ENCODE results near the gene GNAO1.

The GNAO1 gene

DNA sequence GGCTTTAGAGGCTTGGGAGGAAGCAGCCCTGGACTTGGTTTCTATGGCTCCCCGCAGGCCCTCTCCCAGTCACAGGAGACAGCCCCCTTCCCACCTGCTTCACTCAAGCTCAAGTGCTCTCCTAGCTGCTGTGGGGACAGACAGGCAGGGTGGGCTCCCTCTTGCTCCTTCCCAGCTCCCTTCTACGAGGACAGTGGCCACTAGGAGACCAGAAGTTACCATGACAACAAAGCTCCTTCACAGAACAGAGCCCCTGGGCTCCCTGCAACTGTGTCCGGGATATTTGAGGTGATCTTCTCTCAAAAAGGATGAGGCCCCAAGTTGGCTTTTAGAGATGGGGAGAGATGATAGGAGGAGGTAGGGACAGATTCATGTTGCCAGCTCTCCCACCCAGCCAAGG lies 117.7 kb downstream of the GNAO1 start:
- no peak overlapping the region for H3K27ac Mint-ChIP-seq
- no peaks in the 10 kb centered on the region for H3K9me3 Mint-ChIP-seq (ENCODE audit: low read depth)
- no peak overlapping the region for H3K4me3 Mint-ChIP-seq
- H3K27me3 Mint-ChIP-seq = peaks cover 2% of the 10 kb centered on the region
- H3K36me3 Mint-ChIP-seq = no peaks in the 10 kb centered on the region
- H3K4me1 Mint-ChIP-seq (ENCODE audit: low read depth) = peaks cover 2% of the 10 kb centered on the region

DNA sequence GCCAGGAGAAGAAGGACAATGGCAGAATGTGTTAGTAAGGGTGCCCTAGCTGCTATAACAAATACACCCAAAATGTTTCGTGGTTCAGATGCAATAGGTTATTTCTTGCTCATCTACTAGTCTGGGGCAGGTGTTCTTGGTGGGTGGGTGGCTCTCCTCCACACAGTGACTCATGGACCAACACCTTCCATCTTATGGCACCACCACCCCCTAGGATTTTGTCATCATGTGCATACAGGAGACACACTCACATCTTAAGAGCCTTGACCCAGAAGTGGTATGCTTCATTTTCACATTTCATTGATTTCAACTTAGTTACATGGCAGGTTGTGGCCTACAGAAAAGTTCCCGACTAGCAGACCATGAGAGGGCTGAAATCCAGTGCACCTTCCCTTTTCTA lies 119.4 kb downstream of the GNAO1 start:
- H3K9me3 Mint-ChIP-seq (ENCODE audit: low read depth) = no peaks in the 10 kb centered on the region
- no peak overlapping the region for H3K27ac Mint-ChIP-seq
- no peaks in the 10 kb centered on the region for H3K36me3 Mint-ChIP-seq
- no peak overlapping the region for H3K4me3 Mint-ChIP-seq
- H3K4me1 Mint-ChIP-seq (ENCODE audit: low read depth) = peaks cover 2% of the 10 kb centered on the region
- H3K27me3 Mint-ChIP-seq = no peaks in the 10 kb centered on the region

DNA sequence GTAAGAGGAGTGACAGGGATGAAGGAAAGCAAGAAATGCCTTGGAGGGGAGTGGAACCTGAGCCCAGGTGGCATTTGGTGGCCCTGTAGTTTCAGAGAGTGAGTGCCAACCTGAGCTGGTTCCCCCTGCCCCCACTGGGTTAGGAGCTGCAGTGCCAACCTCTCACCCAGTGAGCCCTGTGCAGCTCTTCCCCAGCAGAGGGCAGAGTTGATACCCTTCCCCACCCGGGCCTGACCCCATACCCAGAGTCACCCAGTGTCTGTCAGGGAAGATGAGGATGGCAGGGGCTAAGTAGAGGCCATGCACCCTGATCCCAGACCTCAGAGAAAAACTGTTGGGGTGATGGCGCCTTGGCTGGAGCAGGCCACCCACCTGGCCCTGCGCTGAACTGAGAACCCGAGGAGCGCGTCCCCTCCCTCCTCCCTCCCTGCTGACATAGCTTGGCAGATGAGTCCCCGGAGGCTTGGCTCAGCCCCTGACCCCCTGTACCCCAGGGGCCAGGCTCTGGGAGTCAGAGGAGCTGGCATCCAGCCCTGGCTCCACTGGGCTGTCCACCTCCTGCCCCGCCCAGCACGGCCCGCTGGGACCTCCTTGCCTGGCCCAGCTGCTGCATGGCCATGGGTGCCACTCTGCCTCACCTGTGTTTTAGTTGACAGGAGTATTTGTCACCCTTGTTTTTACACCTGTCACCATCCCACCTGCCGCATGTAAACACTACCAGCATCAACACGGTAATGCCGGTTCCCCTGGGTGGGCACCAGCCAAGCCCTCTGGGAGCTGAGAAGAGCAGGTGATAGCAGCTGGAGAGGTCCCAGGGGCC lies 120.1 kb downstream of the GNAO1 start:
- peaks cover 2% of the 10 kb centered on the region for H3K4me1 Mint-ChIP-seq (ENCODE audit: low read depth)
- H3K9me3 Mint-ChIP-seq (ENCODE audit: low read depth) = no peaks in the 10 kb centered on the region
- no peak overlapping the region for H3K4me3 Mint-ChIP-seq
- no peaks in the 10 kb centered on the region for H3K36me3 Mint-ChIP-seq
- H3K27me3 Mint-ChIP-seq = no peaks in the 10 kb centered on the region
- H3K27ac Mint-ChIP-seq = no peak overlapping the region

DNA sequence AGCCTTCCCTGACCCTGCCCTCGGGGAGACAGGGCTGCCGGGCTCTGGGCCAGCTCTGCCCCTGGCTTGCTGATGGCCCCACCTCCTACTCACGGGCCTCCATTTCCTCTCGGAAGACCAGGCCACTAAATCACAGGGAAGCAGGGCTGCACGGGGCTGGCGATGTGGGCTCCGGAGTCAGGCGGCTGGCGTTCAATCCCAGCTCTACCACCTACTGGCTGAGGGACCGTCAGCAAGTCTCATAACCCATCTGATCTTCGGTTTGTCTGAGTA lies 120.7 kb downstream of the GNAO1 start:
- no peaks in the 10 kb centered on the region for H3K9me3 Mint-ChIP-seq (ENCODE audit: low read depth)
- no peak overlapping the region for H3K27ac Mint-ChIP-seq
- no peaks in the 10 kb centered on the region for H3K27me3 Mint-ChIP-seq
- no peak overlapping the region for H3K4me3 Mint-ChIP-seq
- no peaks in the 10 kb centered on the region for H3K36me3 Mint-ChIP-seq
- H3K4me1 Mint-ChIP-seq (ENCODE audit: low read depth) = peaks cover 2% of the 10 kb centered on the region

DNA sequence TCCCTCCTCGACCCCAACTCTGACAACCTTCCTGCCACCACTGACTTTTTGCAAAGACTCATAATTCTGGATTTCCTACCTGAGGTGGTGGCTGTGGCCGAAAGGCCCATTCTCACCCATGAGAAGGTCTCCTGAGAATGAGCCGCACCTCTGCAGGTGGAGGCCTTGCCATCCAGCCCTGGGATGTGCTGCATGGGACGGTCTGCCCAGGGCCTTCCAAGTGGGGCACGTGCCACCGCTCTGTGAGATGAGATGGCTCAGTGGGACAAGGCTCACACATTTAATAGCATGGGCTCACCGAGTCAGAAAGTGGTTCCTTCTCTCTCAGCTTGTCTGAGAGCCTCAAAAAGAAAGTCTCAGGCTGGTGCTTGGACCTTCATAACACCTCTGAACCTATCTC lies 121.3 kb downstream of the GNAO1 start:
- Mint-ChIP-seq H3K36me3 (no peaks in the 10 kb centered on the region), H3K9me3 (ENCODE audit: low read depth) (no peaks in the 10 kb centered on the region), H3K27ac (no peak overlapping the region), H3K4me3 (no peak overlapping the region), H3K27me3 (no peaks in the 10 kb centered on the region), H3K4me1 (ENCODE audit: low read depth) (peaks cover 2% of the 10 kb centered on the region)

DNA sequence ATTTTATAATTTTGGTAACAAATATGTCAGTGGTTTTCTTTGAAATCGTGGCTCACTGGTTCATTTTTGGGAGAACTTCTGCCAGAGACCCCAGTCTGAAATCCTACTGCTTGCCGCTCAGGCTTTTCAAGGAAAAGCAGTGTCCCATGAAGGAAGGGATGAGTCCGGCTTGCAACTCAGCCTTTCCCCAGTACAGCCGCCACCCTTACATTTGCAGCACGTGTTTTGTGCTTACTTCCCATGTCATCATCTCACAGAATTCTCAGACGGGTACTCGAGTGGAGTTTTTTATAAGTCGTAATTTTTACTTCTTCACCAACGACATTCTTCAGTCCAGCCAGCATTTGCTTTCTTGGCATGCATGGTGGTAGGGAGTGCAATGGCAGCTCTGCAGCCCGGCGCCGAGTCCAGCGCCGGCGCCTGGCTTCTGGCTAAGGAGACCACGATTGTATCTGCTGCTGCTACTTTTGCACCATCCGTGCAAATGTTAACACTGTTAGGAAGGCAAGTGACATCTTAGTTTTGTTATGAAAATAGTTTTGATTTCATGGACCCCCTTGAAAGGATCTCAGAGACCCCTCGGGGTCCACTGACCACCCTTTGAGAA lies 123.1 kb downstream of the GNAO1 start:
- peaks cover 4% of the 10 kb centered on the region for H3K4me1 Mint-ChIP-seq (ENCODE audit: low read depth)
- no peaks in the 10 kb centered on the region for H3K9me3 Mint-ChIP-seq (ENCODE audit: low read depth)
- no peak overlapping the region for H3K4me3 Mint-ChIP-seq
- H3K27ac Mint-ChIP-seq = no peak overlapping the region
- H3K27me3 Mint-ChIP-seq = no peaks in the 10 kb centered on the region
- H3K36me3 Mint-ChIP-seq = no peaks in the 10 kb centered on the region

DNA sequence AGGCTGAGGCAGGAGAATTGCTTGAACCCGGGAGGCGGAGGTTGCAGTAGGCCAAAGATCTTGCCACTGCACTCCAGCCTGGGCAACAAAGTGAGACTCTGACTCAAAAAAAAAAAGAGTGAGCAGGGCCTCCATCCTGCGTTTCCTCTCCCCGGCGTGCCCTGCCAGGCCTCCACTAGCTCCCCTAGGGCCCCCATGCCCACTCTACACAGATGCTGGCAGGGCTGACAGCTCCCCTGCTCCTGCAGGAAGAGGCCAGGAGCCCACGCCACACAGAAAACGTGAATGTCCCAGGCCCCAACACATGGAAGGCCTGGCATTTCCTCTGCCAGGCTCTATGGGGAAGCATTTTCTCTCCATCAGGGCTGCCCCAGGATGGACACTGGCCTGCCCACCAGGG lies 124.7 kb downstream of the GNAO1 start:
- Mint-ChIP-seq H3K9me3 (ENCODE audit: low read depth) (no peaks in the 10 kb centered on the region), H3K4me3 (no peak overlapping the region), H3K27me3 (no peaks in the 10 kb centered on the region), H3K36me3 (no peaks in the 10 kb centered on the region), H3K4me1 (ENCODE audit: low read depth) (peaks cover 3% of the 10 kb centered on the region), H3K27ac (no peak overlapping the region)

DNA sequence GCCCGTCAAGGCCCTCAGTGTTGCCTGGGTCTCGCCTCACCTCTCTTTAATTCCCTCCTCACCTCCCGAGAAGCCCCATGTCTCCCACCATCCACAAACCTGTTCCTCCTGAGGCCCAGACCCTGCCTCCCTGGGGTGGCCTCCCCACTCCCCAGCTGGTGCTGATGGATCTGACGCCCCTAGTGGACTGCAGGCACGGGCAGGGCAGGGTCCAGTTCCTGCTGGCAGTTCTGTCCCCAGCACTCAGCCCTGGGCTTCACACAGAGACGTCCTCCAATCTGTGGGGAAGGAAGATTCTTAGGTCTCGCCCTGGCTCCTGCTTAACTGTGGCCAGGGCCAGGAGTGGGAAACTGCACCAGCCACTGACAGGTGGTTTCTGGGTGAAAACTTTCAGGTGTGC lies 125.3 kb downstream of the GNAO1 start:
- H3K4me3 Mint-ChIP-seq = no peak overlapping the region
- no peaks in the 10 kb centered on the region for H3K36me3 Mint-ChIP-seq
- peaks cover 3% of the 10 kb centered on the region for H3K4me1 Mint-ChIP-seq (ENCODE audit: low read depth)
- no peaks in the 10 kb centered on the region for H3K27me3 Mint-ChIP-seq
- H3K9me3 Mint-ChIP-seq (ENCODE audit: low read depth) = no peaks in the 10 kb centered on the region
- no peak overlapping the region for H3K27ac Mint-ChIP-seq

DNA sequence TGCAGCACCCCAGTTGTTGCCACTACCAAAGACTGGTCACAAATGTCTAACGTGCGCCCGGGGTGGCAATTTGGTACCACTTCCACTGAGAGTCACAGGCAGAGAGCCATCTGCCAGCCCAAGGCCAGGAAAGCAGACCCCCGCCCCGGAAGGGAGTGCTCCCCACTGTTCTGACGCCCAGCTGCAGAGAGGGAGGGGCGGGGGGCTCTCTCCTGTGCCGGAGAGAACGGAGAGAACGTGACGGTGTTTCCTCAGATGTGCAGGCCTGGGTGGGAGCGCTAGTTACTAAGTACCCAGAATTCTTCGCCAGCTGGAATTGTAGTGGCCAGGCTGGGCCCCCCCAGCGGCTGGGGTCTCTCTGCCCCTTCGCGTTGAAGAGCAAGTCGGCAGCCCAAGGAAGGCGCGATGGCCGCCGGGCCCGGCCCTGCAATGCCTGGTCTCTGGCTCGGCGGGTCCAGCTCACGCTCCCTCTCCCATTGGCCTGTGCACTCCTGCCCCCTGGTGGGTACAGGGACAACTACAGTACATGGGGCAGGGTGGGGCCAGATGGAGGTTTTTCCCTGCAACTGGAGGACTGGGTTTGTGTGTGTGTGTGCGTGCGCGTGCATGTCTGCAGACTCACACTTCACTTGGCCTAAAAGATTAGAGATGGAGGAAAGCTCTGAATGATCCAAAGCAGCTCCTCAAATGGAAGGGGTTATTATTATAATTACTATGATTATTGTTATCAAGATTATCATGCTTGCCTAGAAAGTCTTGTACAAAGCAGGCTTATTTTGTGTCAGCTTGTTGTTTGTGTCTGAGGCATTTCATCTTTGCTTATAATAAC lies 126.9 kb downstream of the GNAO1 start:
- Mint-ChIP-seq H3K4me3 (peak overlapping the region; percentile 44), H3K27ac (no peak overlapping the region), H3K4me1 (ENCODE audit: low read depth) (peaks cover 3% of the 10 kb centered on the region), H3K9me3 (ENCODE audit: low read depth) (no peaks in the 10 kb centered on the region), H3K36me3 (no peaks in the 10 kb centered on the region), H3K27me3 (no peaks in the 10 kb centered on the region)

DNA sequence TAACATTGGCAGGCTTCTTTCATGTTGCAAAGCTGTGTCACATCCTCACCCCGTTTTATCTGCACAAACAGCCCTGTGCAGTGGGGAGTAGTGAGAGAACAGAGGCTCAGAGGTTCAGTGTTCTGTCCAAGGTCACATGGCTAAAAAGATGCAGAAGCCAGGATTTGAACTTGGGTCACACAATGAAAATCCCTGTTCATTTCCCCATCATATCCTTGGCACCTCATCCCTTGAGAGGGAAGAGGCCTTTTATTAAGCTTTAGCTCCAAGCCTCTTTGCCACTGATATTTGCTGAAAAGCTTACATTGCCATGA lies 127.5 kb downstream of the GNAO1 start:
- Mint-ChIP-seq H3K36me3 (no peaks in the 10 kb centered on the region), H3K4me1 (ENCODE audit: low read depth) (peaks cover 3% of the 10 kb centered on the region), H3K4me3 (no peak overlapping the region), H3K27me3 (no peaks in the 10 kb centered on the region), H3K27ac (no peak overlapping the region), H3K9me3 (ENCODE audit: low read depth) (no peaks in the 10 kb centered on the region)

DNA sequence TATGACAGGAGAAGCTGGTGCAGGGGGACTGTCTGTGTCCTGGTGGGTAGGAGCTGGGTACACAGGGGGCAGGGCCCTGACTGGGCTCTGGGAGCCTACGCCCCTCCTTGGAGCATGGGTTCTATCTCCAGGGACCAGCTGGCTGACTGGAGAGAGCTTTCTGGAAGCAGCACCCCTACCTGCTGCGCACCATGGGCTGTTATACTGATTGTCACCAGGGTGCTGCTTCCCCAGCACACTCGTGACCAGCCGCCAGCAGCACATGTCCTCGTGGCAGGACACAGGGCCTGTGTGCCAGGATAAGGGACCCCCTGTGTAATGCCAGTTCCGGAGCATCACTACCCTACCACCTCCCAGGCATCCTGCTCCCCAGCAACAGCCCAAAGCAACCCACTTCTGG lies 128.1 kb downstream of the GNAO1 start:
- Mint-ChIP-seq H3K9me3 (ENCODE audit: low read depth) (no peaks in the 10 kb centered on the region), H3K36me3 (no peaks in the 10 kb centered on the region), H3K4me1 (ENCODE audit: low read depth) (peaks cover 3% of the 10 kb centered on the region), H3K27me3 (no peaks in the 10 kb centered on the region), H3K27ac (no peak overlapping the region), H3K4me3 (no peak overlapping the region)

DNA sequence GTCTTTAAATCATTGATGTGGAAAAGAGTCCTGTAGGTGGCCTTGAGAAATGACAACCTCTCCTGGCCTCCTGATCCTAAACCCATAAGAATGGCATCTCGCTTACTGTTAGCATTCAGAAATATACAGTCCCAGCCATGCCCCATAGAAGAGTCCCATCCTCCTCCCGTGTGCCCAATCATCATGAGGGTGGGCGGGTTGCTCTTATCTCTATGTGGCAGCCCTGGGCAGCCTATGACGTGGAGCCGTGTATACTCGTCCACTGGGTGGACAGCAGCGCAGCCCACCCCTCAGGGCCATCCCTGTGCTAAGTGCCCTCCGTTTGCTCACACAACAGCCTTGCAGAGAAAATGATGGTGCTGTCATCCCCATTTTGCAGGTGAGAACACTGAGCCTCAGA lies 128.8 kb downstream of the GNAO1 start:
- Mint-ChIP-seq H3K9me3 (ENCODE audit: low read depth) (no peaks in the 10 kb centered on the region), H3K36me3 (no peaks in the 10 kb centered on the region), H3K4me3 (no peak overlapping the region)

DNA sequence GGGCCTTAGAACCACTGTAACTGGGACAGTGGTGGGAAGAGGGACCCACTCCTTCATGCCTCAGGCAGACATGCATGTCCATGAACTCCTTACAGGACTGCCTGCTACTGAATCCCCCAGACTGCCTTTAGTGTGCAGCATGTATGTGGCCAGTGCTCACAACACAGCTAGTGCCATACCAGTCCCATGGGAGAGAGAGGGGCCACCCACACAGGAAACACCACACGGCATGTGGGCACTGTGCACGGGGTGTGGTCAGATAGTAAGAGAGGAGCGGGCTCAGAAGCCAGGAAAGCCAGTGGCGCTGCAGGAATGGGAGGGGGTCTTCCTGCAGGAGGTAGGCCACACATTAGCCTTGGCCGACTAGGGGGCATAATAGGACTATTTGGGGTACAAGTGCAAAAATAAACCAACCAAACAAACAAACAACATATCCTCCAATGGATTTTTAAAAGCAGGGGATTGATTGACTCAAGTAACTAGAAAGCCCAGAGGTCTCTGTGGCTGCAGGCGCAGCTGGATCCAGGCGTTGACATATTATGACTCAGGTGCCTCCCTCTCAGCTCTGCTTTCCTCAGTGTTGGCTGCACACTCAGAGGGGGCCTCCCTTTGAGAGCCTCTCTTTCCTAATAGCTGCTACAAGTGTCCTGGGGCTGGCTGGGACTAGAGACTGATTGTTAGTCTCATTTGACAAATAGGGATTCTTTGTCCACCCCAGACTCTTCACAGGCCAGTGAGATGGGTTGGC lies 129.7 kb downstream of the GNAO1 start:
- Mint-ChIP-seq H3K4me1 (ENCODE audit: low read depth) (peaks cover 3% of the 10 kb centered on the region), H3K4me3 (no peak overlapping the region), H3K27me3 (no peaks in the 10 kb centered on the region), H3K9me3 (ENCODE audit: low read depth) (no peaks in the 10 kb centered on the region), H3K36me3 (no peaks in the 10 kb centered on the region), H3K27ac (no peak overlapping the region)

More for the DNA sequence above, 128.8 kb downstream of the GNAO1 start:
- Mint-ChIP-seq H3K27ac (no peak overlapping the region), H3K4me1 (ENCODE audit: low read depth) (peaks cover 3% of the 10 kb centered on the region), H3K27me3 (no peaks in the 10 kb centered on the region)

DNA sequence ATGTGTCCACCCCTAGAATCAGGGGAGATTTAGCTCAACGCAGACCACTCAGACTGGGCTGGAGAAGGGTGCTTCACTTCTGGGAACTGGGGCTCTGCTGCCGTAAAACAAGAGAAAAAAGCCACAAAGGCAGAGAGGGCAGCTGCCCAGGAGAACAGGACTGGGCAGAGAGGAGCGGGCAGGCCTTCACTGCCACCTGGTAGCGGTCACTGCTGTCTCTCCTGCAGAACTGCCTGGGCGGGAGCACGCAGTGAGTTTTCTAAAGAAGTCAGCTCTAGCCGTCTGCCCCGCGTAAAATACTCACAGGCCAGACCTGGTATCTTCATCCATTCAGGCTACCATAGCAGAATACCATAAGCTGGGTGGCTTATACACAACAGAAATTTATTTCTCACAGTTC lies 130.3 kb downstream of the GNAO1 start:
- H3K36me3 Mint-ChIP-seq = no peaks in the 10 kb centered on the region

DNA sequence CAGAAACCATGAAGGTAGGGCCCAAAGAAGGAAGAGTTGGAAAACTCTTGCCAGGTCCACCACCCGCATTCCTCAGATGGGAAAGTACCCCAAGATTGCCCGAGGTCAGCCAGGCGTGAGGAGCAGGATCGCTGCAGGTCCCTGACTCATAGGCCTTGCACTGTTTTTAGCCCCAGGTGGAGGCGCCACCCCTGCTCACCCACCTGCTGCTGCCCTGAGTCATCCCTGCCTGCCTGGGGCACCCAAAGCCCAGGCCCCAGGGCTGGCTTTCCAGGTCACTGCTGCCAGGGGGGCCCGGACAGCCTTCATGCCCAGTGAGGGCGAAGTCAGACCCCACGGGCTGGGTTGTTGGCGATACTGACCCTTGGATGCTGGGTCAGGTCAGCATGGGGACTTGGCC lies 133.1 kb downstream of the GNAO1 start:
- no peak overlapping the region for H3K27ac Mint-ChIP-seq
- no peaks in the 10 kb centered on the region for H3K27me3 Mint-ChIP-seq
- H3K4me1 Mint-ChIP-seq (ENCODE audit: low read depth) = no peaks in the 10 kb centered on the region
- no peak overlapping the region for H3K4me3 Mint-ChIP-seq
- H3K9me3 Mint-ChIP-seq (ENCODE audit: low read depth) = no peaks in the 10 kb centered on the region
- H3K36me3 Mint-ChIP-seq = no peaks in the 10 kb centered on the region

More for the DNA sequence above, 130.3 kb downstream of the GNAO1 start:
- H3K9me3 Mint-ChIP-seq (ENCODE audit: low read depth) = no peaks in the 10 kb centered on the region
- peaks cover 3% of the 10 kb centered on the region for H3K4me1 Mint-ChIP-seq (ENCODE audit: low read depth)
- no peak overlapping the region for H3K4me3 Mint-ChIP-seq
- H3K27me3 Mint-ChIP-seq = no peaks in the 10 kb centered on the region
- H3K27ac Mint-ChIP-seq = no peak overlapping the region
